ENCODE data around the gene ELMOD1.

- no peak for TF ChIP-seq CTCF (IDR thresholded peaks at IDR 0.05)
- no peak for TF ChIP-seq POLR2A (IDR thresholded peaks at IDR 0.05)
These were observed 92.1 kb downstream of the ELMOD1 start for GRCh38 chr11:107683061-107683460.
